ENCODE results near the gene CDX2. TPM values are rescaled to one million over a fixed set of nuclear protein-coding genes. Genes with fewer than 3 reads are reported as not detected.

CDX2 gene
- total RNA-seq, 1 donor from 2014 or later = 24.8 TPM

DNA sequence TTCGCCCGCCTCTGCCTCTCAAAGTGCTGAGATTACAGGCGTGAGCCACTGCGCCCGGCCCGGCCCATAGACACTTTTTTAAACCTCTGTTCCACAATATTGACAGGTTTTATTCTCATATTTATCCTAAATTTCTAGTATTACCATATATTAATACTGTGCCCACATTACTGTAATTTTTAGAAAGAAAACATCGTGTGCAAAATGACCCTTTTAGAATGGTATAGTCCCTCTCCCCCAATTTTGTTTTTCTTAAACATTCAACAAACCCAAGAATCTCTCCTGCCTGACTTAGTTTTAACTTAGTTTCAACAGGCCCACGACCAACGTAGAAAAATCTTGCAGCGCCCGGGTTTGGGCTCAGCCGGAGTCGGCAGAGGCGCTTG is 9.1 kb downstream of the CDX2 start:
- peak overlapping the region; percentile 66 for H3K4me3 Mint-ChIP-seq (ENCODE audit: low read depth)
- H3K4me1 Mint-ChIP-seq (ENCODE audit: low read depth) = peaks cover 57% of the 10 kb centered on the region
- no peaks in the 10 kb centered on the region for H3K9me3 Mint-ChIP-seq (ENCODE audit: low read depth)
- H3K36me3 Mint-ChIP-seq (ENCODE audit: insufficient read depth) = peaks cover 1% of the 10 kb centered on the region
- TF ChIP-seq, protein P1, sequence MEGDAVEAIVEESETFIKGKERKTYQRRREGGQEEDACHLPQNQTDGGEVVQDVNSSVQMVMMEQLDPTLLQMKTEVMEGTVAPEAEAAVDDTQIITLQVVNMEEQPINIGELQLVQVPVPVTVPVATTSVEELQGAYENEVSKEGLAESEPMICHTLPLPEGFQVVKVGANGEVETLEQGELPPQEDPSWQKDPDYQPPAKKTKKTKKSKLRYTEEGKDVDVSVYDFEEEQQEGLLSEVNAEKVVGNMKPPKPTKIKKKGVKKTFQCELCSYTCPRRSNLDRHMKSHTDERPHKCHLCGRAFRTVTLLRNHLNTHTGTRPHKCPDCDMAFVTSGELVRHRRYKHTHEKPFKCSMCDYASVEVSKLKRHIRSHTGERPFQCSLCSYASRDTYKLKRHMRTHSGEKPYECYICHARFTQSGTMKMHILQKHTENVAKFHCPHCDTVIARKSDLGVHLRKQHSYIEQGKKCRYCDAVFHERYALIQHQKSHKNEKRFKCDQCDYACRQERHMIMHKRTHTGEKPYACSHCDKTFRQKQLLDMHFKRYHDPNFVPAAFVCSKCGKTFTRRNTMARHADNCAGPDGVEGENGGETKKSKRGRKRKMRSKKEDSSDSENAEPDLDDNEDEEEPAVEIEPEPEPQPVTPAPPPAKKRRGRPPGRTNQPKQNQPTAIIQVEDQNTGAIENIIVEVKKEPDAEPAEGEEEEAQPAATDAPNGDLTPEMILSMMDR (IDR thresholded peaks at IDR 0.05; ENCODE audit: unreplicated experiment) = no peak
- H3K27ac Mint-ChIP-seq = peak overlapping the region; percentile 95
- no peaks in the 10 kb centered on the region for H3K27me3 Mint-ChIP-seq
- no peak for DNase-seq (ENCODE audit: low spot score, unreplicated experiment)

DNA sequence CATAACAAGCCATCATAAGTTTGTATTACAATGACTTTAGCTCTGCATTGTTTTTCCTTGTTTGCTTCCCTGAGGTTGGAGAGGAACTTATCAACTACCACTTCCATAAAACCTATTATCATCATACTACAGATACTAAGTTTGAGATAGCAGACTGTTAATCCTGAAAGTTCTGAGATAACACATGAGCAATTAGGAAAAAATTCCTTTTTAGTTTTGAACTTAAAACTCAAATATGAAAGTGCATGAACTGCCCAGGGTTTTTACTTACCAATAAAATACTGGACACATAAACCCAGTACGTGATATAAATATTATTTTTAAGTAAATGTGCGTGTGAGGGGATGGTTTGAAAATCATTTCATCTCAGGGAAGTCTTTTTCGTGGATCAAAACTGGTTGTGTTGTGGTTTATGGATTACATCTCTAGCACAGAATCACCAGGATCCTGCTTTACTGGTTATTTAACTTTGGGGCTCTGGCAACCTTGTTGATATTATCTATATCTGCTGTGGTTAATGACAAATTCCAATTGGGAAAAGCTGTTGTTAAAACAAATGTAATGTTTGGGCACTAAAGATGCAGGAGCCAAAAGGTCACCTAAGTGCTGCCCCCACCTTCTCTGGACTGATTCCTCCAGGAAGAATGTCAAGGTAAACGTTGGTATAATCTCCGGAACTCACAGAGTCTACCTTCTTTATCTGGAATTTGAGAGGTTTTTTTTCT is 12.4 kb downstream of the CDX2 start:
- peaks cover 53% of the 10 kb centered on the region for H3K4me1 Mint-ChIP-seq (ENCODE audit: low read depth)
- H3K4me3 Mint-ChIP-seq (ENCODE audit: low read depth) = peak overlapping the region; percentile 7
- no peaks in the 10 kb centered on the region for H3K36me3 Mint-ChIP-seq (ENCODE audit: insufficient read depth)
- H3K27ac Mint-ChIP-seq = peak overlapping the region; percentile 33
- DNase-seq (ENCODE audit: low spot score, unreplicated experiment) = no peak
- no peaks in the 10 kb centered on the region for H3K9me3 Mint-ChIP-seq (ENCODE audit: low read depth)
- H3K27me3 Mint-ChIP-seq = no peaks in the 10 kb centered on the region
- TF ChIP-seq, protein P1 (IDR thresholded peaks at IDR 0.05; ENCODE audit: unreplicated experiment) = no peak

DNA sequence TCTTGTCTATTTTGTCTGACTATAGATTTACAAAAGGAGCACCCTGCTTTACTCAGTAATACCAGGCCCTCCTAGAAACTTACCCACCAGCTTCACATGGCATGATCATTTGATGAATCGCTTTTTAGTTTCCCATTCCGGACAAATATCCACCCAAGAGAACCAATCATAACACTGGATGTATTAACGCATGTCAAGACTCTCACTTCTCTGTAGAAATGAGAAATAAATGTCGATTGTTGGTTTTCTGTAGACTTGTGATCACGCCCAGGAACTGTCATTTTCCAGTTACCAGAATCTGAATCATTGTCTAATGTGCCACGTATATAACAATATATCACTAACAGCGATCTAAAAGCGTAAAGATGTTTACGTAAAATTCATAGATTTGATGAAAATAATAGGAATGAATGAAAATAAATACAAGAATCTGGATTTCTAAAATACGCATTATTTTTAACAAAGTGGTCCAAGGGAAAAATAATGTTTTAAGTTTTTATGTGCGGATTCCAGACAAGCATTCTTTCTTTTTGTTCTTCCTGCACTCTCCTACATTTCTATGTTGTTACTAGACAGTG is 14.0 kb downstream of the CDX2 start:
- H3K4me1 Mint-ChIP-seq (ENCODE audit: low read depth) = peaks cover 50% of the 10 kb centered on the region
- peaks cover 7% of the 10 kb centered on the region for H3K36me3 Mint-ChIP-seq (ENCODE audit: insufficient read depth)
- no peak overlapping the region for H3K27ac Mint-ChIP-seq
- peaks cover 3% of the 10 kb centered on the region for H3K9me3 Mint-ChIP-seq (ENCODE audit: low read depth)
- H3K4me3 Mint-ChIP-seq (ENCODE audit: low read depth) = peak overlapping the region; percentile 5
- no peak for DNase-seq (ENCODE audit: low spot score, unreplicated experiment)
- peaks cover under 1% of the 10 kb centered on the region for H3K27me3 Mint-ChIP-seq
- TF ChIP-seq, protein P1 (IDR thresholded peaks at IDR 0.05; ENCODE audit: unreplicated experiment) = no peak

DNA sequence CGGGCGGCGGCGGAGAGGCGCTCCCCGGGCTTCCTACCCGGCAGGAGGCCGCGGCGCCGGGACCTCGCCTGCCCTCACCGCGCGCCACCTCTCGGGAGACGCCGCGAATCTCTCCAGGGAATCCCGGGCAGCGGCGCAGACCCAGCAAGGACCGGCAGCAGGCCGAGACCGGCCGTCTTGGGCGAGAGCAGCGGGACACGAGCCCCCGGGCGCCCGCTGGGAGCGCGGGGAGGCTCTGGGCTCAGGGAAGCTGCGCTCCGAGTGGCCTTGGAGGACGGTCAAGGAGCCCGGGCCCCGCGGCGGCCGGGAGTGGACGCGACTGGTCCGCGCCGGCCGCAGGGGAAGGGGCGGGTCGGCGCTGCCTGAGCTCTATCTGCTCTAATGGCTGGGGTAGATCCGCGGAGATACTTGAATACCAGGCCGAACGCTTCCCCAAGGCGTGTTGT is 14.7 kb downstream of the CDX2 start:
- H3K9me3 Mint-ChIP-seq (ENCODE audit: low read depth) = peaks cover 7% of the 10 kb centered on the region
- no peak for DNase-seq (ENCODE audit: low spot score, unreplicated experiment)
- TF ChIP-seq, protein P1 (IDR thresholded peaks at IDR 0.05; ENCODE audit: unreplicated experiment) = no peak
- H3K36me3 Mint-ChIP-seq (ENCODE audit: insufficient read depth) = peaks cover 11% of the 10 kb centered on the region
- peaks cover 47% of the 10 kb centered on the region for H3K4me1 Mint-ChIP-seq (ENCODE audit: low read depth)
- peaks cover 3% of the 10 kb centered on the region for H3K27me3 Mint-ChIP-seq
- H3K4me3 Mint-ChIP-seq (ENCODE audit: low read depth) = peak overlapping the region; percentile 75
- H3K27ac Mint-ChIP-seq = peak overlapping the region; percentile 81

DNA sequence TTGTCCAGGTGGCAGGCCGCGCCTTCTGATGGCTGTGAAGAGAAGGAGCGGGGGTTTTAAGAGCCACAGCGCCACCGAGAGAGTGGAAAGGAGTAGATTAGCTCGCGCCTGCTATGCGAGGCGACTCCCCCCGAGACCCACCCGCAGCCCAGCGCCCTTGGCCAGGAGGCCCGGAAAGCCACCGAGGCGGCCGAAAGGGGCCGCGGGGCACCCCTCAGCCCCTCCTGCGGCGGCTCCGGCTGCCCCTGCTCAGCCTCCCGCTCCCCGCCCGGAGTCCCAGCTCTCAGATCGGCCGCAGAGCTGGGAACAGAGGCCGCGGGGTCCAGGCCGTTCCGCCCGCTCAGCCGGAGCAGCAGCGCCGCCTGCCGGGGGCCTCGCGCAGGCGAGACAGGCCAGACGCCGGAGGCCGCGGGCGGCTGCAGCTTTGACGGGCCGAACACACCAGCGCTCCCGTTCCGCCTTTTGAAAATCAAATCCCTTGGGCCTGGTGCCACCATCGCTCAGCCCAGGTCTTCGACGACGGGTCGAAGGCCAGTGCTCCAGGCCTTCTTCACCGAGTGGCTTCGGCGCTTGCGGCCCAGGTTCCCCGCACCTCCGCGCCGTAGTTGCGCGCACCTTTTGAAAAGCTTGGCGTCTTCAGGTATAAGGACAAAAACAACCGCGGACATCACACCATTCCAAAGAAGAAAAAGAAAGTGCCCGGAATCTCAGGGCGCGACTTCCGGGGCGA is 15.3 kb downstream of the CDX2 start:
- Mint-ChIP-seq H3K27me3 (peaks cover 3% of the 10 kb centered on the region), H3K27ac (peak overlapping the region; percentile 96), H3K36me3 (ENCODE audit: insufficient read depth) (peaks cover 15% of the 10 kb centered on the region), H3K9me3 (ENCODE audit: low read depth) (peaks cover 7% of the 10 kb centered on the region), H3K4me3 (ENCODE audit: low read depth) (peak overlapping the region; percentile 75), H3K4me1 (ENCODE audit: low read depth) (peaks cover 44% of the 10 kb centered on the region)
- TF ChIP-seq, protein P1 (IDR thresholded peaks at IDR 0.05; ENCODE audit: unreplicated experiment) = peak; percentile 95
- DNase-seq (ENCODE audit: low spot score, unreplicated experiment) = peak; percentile 88

All from progenitor cell of endocrine pancreas (in vitro differentiated cells).